GM18861 (cell line): Measurements from ENCODE around the gene RPRD1B.
A peak's percentile ranks its signal among the peaks of the same experiment; 100 is the strongest.
"Not testable (repeated sequence)": the region's sequence is repeated elsewhere in the genome, so short reads cannot be mapped to it uniquely, and the experiment has no call there.

Experiments used
- ATAC-seq: cut with Tn5 transposase; IDR thresholded peaks from one replicate; pipeline ENCODE4 v1.9.1; 2021; ENCODE audit not compliant: unreplicated experiment

RPRD1B gene

DNA sequence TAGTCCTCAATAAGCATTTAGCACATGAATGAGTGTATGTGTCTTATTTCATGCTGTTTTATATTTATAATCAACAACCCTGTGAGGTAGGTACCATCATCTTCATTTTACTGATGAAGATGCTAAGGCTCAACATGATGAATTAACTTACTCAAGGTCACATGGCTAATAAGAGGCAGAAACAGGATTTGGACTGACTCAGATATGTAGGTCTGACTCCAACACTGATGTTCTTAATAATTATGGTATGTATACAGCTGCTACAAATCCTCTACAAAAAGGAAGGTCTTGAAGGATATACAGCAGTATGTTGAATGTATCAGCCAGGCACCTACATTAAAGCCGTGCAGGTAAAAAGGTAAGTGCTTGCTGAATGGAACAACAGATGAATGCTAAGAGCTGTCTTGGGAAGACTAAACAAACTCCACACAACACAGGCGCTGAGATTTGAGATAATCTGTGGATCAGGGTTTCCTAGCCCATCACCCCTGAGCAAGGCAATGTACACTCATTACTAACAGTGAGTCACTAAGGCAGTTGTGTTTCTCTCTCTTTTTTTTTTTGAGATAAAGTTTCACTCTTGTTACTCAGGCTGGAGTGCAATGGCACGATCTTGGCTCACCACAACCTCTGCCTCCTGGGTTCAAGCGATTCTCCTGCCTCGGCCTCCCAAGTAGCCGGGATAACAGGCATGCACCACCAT is 32.2 kb upstream of the RPRD1B start:
- no peak for ATAC-seq

GRCh38 chr20:38001981-38002380 is 31.6 kb upstream of the RPRD1B start:
- no peak for ATAC-seq

DNA sequence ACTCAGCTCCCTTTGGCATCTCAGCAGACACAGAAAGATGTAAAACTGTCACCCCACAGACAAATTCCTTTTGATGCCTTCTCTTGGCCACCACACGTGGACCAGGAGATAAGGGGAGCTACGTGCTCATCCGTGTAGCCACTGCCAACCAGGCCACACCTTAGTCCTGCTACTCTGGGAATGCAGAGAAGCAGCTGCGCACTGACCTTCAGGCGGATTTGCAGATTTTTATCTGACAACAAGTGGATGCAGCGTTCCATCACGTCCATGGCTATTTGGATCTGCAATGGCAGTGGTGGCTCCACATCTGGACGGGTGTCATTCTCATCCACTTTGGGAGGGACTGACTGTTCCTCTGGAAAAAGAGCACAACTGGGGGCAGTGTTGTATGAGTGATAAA is 31.1 kb upstream of the RPRD1B start:
- no peak for ATAC-seq

DNA sequence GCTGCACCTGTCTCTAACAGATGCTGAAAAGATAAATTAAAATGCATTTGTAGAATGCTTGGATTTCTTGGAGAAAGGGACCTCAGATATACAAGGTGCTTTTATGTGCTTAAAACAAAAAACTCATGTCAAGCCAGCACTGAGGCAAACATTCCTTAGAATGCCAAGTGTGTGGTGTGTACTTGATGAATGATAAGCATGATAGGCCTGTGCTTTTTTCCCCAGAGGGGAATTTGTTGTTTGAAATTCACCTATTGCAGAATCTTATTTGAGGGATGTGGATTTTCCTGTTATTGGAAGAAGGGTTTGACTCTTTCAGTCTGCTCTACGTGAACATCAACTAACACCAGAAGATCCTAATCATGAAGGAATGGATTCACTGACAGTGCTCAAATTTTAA is 29.1 kb upstream of the RPRD1B start:
- no peak for ATAC-seq

- ATAC-seq, result no peak
Measured at GRCh38 chr20:38005903-38006302, 27.6 kb upstream of the RPRD1B start.

DNA sequence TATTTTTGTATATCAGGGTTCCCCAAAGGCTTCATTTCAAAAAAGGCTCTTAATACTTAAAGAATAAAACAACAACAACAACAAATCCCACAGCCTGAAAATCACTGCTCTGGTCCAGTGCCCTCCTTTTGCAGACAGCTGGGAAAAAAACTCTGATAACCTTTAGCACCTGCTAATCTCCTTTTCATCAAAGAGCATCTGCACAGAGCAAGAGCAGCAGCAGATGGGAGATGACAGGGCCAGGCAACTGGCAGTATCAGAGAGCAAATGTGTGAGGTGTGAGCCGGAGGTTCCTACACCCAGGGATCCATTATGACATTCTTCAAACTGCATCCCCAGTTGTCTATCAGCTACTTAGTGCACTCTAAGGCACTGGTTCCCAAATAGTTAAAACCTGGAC is 26.0 kb upstream of the RPRD1B start:
- no peak for ATAC-seq

DNA sequence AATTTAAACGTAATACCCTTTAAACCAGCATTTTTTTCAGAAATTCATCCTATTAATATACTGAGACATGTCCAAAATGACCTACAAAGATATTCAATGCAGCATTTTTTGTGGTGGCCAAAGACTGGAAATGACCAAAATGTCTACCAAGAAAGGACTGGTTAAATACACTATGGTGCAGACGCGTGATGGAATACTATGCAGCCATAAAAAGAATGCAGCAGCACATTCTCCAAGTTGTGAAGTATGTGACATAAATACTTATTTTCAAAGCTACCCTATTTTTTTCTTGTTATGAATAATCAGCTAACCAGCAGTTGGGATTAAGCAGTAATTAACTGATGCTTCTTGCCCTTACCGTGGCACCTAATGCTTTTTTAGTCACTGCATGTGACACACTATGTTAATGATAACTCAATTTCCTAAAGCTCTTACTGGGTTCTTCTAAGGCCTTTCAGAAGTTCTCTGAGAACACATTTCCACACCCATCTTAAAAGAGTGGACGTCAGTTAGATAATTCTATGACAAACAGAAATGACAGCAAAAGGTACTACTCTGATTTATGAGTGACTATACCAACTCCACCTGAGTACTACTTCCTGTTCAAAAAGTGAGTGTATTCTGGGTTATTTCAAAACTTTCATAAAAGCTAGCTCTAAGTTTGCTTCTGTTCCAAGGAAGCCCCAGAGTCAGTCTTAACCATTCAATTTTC is 25.2 kb upstream of the RPRD1B start:
- no peak for ATAC-seq

DNA sequence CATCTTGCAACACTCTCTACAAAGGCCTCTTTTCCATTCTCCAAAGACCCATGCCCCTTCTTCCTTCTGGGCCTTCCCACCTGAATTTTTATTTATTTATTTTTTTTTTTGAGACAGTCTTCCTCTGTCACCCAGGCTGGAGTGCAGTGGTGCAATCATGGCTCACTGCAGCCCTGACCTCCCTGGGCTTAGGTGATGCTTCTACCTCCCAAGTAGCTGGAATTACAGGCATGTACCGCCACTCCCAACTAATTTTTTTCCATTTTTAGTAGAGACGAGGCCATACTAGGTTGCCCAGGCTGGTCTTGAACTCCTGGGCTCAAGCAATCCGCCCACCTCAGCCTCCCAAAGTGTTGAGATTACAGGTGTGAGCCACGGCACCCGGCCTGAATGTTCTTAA is 24.1 kb upstream of the RPRD1B start:
- ATAC-seq, result not testable (repeated sequence)

DNA sequence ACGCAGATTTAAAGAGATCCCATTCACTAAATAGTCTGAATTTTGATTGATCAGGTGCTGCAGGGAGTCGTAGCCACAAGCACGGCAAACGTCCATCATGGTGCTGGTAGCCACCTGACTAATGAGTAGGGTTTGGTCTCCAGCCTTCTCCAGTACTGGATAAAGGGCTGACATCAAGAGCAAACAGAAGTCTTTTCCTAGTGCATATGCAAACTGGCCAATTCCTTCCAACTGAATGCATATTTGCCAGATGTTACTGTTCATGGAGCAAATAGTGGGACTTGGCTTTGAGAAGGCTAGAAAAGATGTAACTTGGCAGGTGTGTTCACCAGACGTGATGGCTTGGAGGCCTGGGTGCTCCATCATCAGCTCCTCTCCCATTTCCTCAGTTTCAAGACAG is 21.9 kb upstream of the RPRD1B start:
- no peak for ATAC-seq

DNA sequence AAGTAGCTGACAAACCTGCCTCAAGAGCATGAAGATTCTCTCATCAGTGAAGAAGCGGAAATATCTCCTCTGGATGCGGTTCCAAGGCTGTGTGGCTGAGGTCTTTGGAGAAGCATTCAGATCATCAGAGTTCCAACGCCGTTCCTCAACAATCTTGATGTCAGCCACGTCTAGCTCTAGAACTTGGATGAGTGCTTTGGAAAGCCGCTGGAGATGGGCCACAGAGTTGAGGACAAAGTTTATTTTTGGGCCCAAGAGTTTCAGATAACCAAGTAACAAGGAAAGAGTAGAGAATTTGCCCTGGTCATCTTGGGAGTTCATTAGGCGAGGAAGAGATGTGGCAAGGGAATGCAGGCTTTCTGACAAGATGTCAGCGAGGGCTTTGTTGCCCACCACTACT is 21.2 kb upstream of the RPRD1B start:
- no peak for ATAC-seq

DNA sequence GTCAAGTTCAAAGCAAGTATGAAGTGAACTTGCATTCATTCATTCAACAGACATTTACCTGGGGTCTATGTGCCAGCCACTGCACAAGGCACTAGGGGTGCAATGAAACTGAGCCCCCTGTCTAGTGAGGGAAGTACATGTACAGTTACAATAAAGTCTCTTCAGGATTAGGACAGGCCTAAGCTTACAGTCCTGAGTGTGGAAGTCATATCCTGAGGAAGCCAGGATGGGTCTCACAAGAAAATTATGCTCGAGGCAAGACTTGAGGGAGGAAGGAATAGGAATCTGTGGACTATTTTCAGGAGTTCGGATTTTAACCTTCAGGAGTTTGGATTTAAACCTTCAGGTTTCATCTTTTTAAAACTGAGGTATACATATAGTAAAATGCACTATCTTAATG is 19.7 kb upstream of the RPRD1B start:
- ATAC-seq, result no peak

- no peak for ATAC-seq
Measured at GRCh38 chr20:38017959-38018358, 15.6 kb upstream of the RPRD1B start.

- no peak for ATAC-seq
Measured at GRCh38 chr20:38018385-38018784, 15.2 kb upstream of the RPRD1B start.

GRCh38 chr20:38021087-38021772 is 12.3 kb upstream of the RPRD1B start:
- ATAC-seq, result no peak

DNA sequence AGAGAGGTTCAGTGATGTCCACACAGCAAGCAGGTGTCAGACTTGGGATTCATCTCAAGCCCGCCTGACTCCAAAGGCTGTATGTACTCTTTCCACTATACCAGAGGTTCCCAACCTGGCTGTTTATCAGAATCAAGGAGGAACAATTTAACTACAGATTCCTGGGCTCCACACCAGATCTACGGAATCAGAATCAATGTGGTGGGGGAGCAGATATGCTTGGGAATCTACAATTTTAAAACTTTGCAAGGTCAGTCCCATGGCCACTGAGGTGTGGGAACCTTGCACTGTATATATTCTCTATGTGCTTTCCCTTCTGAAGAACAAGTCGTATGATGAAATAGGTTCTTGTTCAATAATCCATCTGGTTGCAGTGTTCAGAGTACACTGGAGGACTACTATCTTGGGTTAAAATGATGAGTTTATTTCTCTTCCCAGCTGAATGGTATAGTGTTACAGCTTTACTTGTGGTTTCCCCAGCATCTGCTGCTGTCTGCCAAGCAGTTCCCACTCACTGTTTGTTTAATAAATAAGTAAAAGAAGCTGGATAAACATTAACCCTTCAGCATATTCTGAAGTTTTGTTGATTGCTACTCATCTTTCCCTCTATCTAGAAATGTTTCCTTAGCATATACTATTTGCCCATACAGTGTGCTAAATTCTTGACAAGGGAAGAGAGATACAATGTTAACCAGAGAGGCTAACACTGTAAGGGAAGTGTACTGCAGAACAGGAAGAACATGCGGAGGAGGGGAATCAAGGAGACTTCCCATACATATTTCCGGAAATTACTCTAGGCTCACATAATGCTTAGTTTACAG is 10.2 kb upstream of the RPRD1B start:
- peak; percentile 49 for ATAC-seq

DNA sequence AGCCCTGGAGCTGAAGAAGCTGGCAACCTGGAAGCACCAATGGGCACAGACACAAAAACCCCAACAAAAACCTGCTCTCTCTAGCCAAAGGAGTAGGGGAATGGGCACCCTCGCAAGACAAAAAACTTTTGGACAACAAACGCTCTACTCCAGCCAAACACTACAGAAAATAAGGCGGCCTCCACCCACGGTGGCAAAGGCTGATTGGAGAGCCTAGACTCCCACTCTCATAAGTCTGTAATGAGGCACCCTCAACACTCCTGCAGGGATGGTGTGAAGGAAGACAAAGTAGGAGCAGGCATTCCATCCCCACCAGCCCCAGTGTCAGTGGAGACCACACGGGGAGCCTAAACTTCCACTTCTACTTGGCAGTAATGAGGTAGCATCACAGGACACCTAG is 9.1 kb upstream of the RPRD1B start:
- ATAC-seq, result no peak

GRCh38 chr20:38029453-38029852 is 4.1 kb upstream of the RPRD1B start:
- no peak for ATAC-seq

- no peak for ATAC-seq
Measured at GRCh38 chr20:38031957-38032356, 1.6 kb upstream of the RPRD1B start.

- ATAC-seq, result peak; percentile 28
Measured at GRCh38 chr20:38032585-38033329, 789 bp upstream of the RPRD1B start.

GRCh38 chr20:38034108-38034649 is 633 bp downstream of the RPRD1B start:
- ATAC-seq, result no peak
